Peyer's patch (tissue), 4 donors: ENCODE data around the gene TAS1R3.

Experiments used
- CTCF ChIP-seq, 6 experiments: fragments of 450-650 bp in 4 of 6; fragments of 200-600 bp in 2 of 6; sonication (generic) in 1 of 6; IDR thresholded peaks; one replicate each; pipeline ENCODE4 v1.5.1; 2017 to 2019; ENCODE audit warnings: antibody characterized with exemption in 6 of 6, mild to moderate bottlenecking in 3 of 6, moderate library complexity in 1 of 6
- POLR2A ChIP-seq, 2 donors: fragments of 450-650 bp; IDR thresholded peaks; one replicate each; pipeline ENCODE4 v1.5.1; 2017; ENCODE audit warnings: antibody characterized with exemption in 2 of 2, mild to moderate bottlenecking in 2 of 2, moderate library complexity in 2 of 2

- TF ChIP-seq CTCF (IDR thresholded peaks at IDR 0.05) = no peak
- no peak for TF ChIP-seq POLR2A (IDR thresholded peaks at IDR 0.05)
Measured at GRCh38 chr1:1304331-1305299, 26.5 kb upstream of the TAS1R3 start.
